Right renal cortex interstitium (tissue), 3 donors: ENCODE results near the gene SPTBN1. TPM values are rescaled to one million over a fixed set of nuclear protein-coding genes. Genes with fewer than 3 reads are reported as not detected.
"Not testable (repeated sequence)": the region's sequence is repeated elsewhere in the genome, so short reads cannot be mapped to it uniquely, and the experiment has no call there.

Experiments
- DNase-seq, 3 donors: peaks; one replicate each; pipeline ENCODE4 v3.0.0-alpha.2; 2013; ENCODE audit warnings: low read depth in 3 of 3, low spot score in 2 of 3
- polyA plus RNA-seq, 3 donors: library from polyadenylated mRNA; unstranded; fragments of 120-200 nt; gene quantifications; one replicate each; pipeline ENCODE4 v1.2.1, GENCODE V29; 2013; ENCODE audit not compliant: insufficient read length in 3 of 3

SPTBN1 gene
- polyA plus RNA-seq, 3 donors = 222 to 230 (median 225) TPM

- no peak for DNase-seq
Measured at GRCh38 chr2:54466870-54467269, 10.7 kb downstream of the SPTBN1 start.

GRCh38 chr2:54468673-54469072 lies 12.5 kb downstream of the SPTBN1 start:
- no peak for DNase-seq

- no peak for DNase-seq
Measured at GRCh38 chr2:54469484-54470053, 13.4 kb downstream of the SPTBN1 start.

GRCh38 chr2:54470266-54470938 lies 14.3 kb downstream of the SPTBN1 start:
- no peak for DNase-seq

- DNase-seq = peak in 1 of 3 donors; percentile 52
Measured at GRCh38 chr2:54471221-54471711, 15.1 kb downstream of the SPTBN1 start.

GRCh38 chr2:54473851-54474250 lies 17.7 kb downstream of the SPTBN1 start:
- no peak for DNase-seq

GRCh38 chr2:54475285-54475684 lies 19.2 kb downstream of the SPTBN1 start:
- no peak for DNase-seq

- no peak for DNase-seq
Measured at GRCh38 chr2:54475919-54476318, 19.8 kb downstream of the SPTBN1 start.

- DNase-seq = no peak
Measured at GRCh38 chr2:54476852-54477251, 20.7 kb downstream of the SPTBN1 start.

- no peak for DNase-seq
Measured at GRCh38 chr2:54477896-54478295, 21.8 kb downstream of the SPTBN1 start.

- DNase-seq = no peak
Measured at GRCh38 chr2:54478899-54479298, 22.8 kb downstream of the SPTBN1 start.

GRCh38 chr2:54479424-54479823 lies 23.3 kb downstream of the SPTBN1 start:
- no peak for DNase-seq

- no peak for DNase-seq
Measured at GRCh38 chr2:54480025-54480424, 23.9 kb downstream of the SPTBN1 start.

GRCh38 chr2:54481686-54482085 lies 25.6 kb downstream of the SPTBN1 start:
- no peak for DNase-seq

GRCh38 chr2:54482715-54483114 lies 26.6 kb downstream of the SPTBN1 start:
- DNase-seq = no peak

GRCh38 chr2:54483426-54483825 lies 27.3 kb downstream of the SPTBN1 start:
- DNase-seq = no peak

GRCh38 chr2:54485756-54486155 lies 29.6 kb downstream of the SPTBN1 start:
- not testable (repeated sequence) for DNase-seq

GRCh38 chr2:54486766-54487165 lies 30.6 kb downstream of the SPTBN1 start:
- no peak for DNase-seq

- DNase-seq = no peak
Measured at GRCh38 chr2:54490863-54491262, 34.7 kb downstream of the SPTBN1 start.

GRCh38 chr2:54492335-54492734 lies 36.2 kb downstream of the SPTBN1 start:
- DNase-seq = no peak

GRCh38 chr2:54494087-54494486 lies 38.0 kb downstream of the SPTBN1 start:
- no peak for DNase-seq

GRCh38 chr2:54496920-54497319 lies 40.8 kb downstream of the SPTBN1 start:
- no peak for DNase-seq
